Activated naive CD8-positive, alpha-beta T cell (primary cell): ENCODE measurements around the gene KIRREL3.

ENCODE experiments used
- H3K27ac Mint-ChIP-seq: one replicate; pipeline ENCODE4 v1.8.0; 2021; ENCODE audit warnings: mixed read lengths
- H3K27me3 Mint-ChIP-seq: one replicate; pipeline ENCODE4 v1.8.0; 2021; ENCODE audit warnings: mixed read lengths
- H3K36me3 Mint-ChIP-seq: one replicate; pipeline ENCODE4 v1.8.0; 2021; ENCODE audit warnings: mixed read lengths
- H3K4me1 Mint-ChIP-seq: one replicate; pipeline ENCODE4 v1.8.0; 2021; ENCODE audit warnings: low read depth, mixed read lengths
- H3K4me3 Mint-ChIP-seq: one replicate; pipeline ENCODE4 v1.8.0; 2021; ENCODE audit warnings: mild to moderate bottlenecking, mixed read lengths
- H3K9me3 Mint-ChIP-seq: one replicate; pipeline ENCODE4 v1.8.0; 2021; ENCODE audit warnings: low read depth, mixed read lengths

KIRREL3 gene

GRCh38 chr11:126768702-126769101 is 231.9 kb downstream of the KIRREL3 start:
- no peaks in the 10 kb centered on the region for H3K36me3 Mint-ChIP-seq
- no peaks in the 10 kb centered on the region for H3K9me3 Mint-ChIP-seq
- H3K27ac Mint-ChIP-seq, result no peak overlapping the region
- H3K27me3 Mint-ChIP-seq, result no peaks in the 10 kb centered on the region
- no peaks in the 10 kb centered on the region for H3K4me1 Mint-ChIP-seq
- no peak overlapping the region for H3K4me3 Mint-ChIP-seq

- H3K4me3 Mint-ChIP-seq, result no peak overlapping the region
- H3K27me3 Mint-ChIP-seq, result no peaks in the 10 kb centered on the region
- H3K9me3 Mint-ChIP-seq, result no peaks in the 10 kb centered on the region
- no peaks in the 10 kb centered on the region for H3K4me1 Mint-ChIP-seq
- no peak overlapping the region for H3K27ac Mint-ChIP-seq
- no peaks in the 10 kb centered on the region for H3K36me3 Mint-ChIP-seq
Observed at GRCh38 chr11:126766440-126766839, 234.1 kb downstream of the KIRREL3 start.

GRCh38 chr11:126765196-126765595 is 235.4 kb downstream of the KIRREL3 start:
- H3K4me1 Mint-ChIP-seq, result no peaks in the 10 kb centered on the region
- H3K36me3 Mint-ChIP-seq, result no peaks in the 10 kb centered on the region
- no peak overlapping the region for H3K27ac Mint-ChIP-seq
- no peak overlapping the region for H3K4me3 Mint-ChIP-seq
- no peaks in the 10 kb centered on the region for H3K9me3 Mint-ChIP-seq
- no peaks in the 10 kb centered on the region for H3K27me3 Mint-ChIP-seq

- Mint-ChIP-seq H3K27me3 (no peaks in the 10 kb centered on the region), H3K36me3 (no peaks in the 10 kb centered on the region), H3K4me3 (no peak overlapping the region), H3K4me1 (no peaks in the 10 kb centered on the region), H3K27ac (no peak overlapping the region), H3K9me3 (no peaks in the 10 kb centered on the region)
Observed at GRCh38 chr11:126764231-126764630, 236.3 kb downstream of the KIRREL3 start.

- no peaks in the 10 kb centered on the region for H3K9me3 Mint-ChIP-seq
- no peaks in the 10 kb centered on the region for H3K4me1 Mint-ChIP-seq
- H3K36me3 Mint-ChIP-seq, result no peaks in the 10 kb centered on the region
- peaks cover 2% of the 10 kb centered on the region for H3K27me3 Mint-ChIP-seq
- H3K27ac Mint-ChIP-seq, result no peak overlapping the region
- no peak overlapping the region for H3K4me3 Mint-ChIP-seq
Observed at GRCh38 chr11:126756855-126757254, 243.7 kb downstream of the KIRREL3 start.

GRCh38 chr11:126756421-126756820 is 244.1 kb downstream of the KIRREL3 start:
- Mint-ChIP-seq H3K4me1 (no peaks in the 10 kb centered on the region), H3K27ac (no peak overlapping the region), H3K9me3 (no peaks in the 10 kb centered on the region), H3K27me3 (peaks cover 2% of the 10 kb centered on the region), H3K4me3 (no peak overlapping the region), H3K36me3 (no peaks in the 10 kb centered on the region)

- H3K4me3 Mint-ChIP-seq, result no peak overlapping the region
- no peak overlapping the region for H3K27ac Mint-ChIP-seq
- H3K4me1 Mint-ChIP-seq, result no peaks in the 10 kb centered on the region
- peaks cover 2% of the 10 kb centered on the region for H3K27me3 Mint-ChIP-seq
- H3K9me3 Mint-ChIP-seq, result no peaks in the 10 kb centered on the region
- H3K36me3 Mint-ChIP-seq, result no peaks in the 10 kb centered on the region
Observed at GRCh38 chr11:126755526-126755925, 245.0 kb downstream of the KIRREL3 start.

GRCh38 chr11:126754591-126755426 is 245.8 kb downstream of the KIRREL3 start:
- Mint-ChIP-seq H3K4me1 (no peaks in the 10 kb centered on the region), H3K27me3 (peaks cover 2% of the 10 kb centered on the region), H3K9me3 (no peaks in the 10 kb centered on the region), H3K27ac (no peak overlapping the region), H3K4me3 (no peak overlapping the region), H3K36me3 (no peaks in the 10 kb centered on the region)

GRCh38 chr11:126753990-126754389 is 246.6 kb downstream of the KIRREL3 start:
- Mint-ChIP-seq H3K4me1 (no peaks in the 10 kb centered on the region), H3K27me3 (peaks cover 7% of the 10 kb centered on the region), H3K27ac (no peak overlapping the region), H3K4me3 (no peak overlapping the region), H3K9me3 (no peaks in the 10 kb centered on the region), H3K36me3 (no peaks in the 10 kb centered on the region)

- Mint-ChIP-seq H3K27me3 (peaks cover 10% of the 10 kb centered on the region), H3K4me1 (no peaks in the 10 kb centered on the region), H3K4me3 (no peak overlapping the region), H3K9me3 (no peaks in the 10 kb centered on the region), H3K27ac (no peak overlapping the region), H3K36me3 (no peaks in the 10 kb centered on the region)
Observed at GRCh38 chr11:126751242-126751641, 249.3 kb downstream of the KIRREL3 start.

GRCh38 chr11:126748793-126749192 is 251.8 kb downstream of the KIRREL3 start:
- Mint-ChIP-seq H3K4me1 (no peaks in the 10 kb centered on the region), H3K9me3 (no peaks in the 10 kb centered on the region), H3K36me3 (no peaks in the 10 kb centered on the region), H3K27ac (no peak overlapping the region), H3K27me3 (peaks cover 15% of the 10 kb centered on the region), H3K4me3 (no peak overlapping the region)

GRCh38 chr11:126748100-126748791 is 252.3 kb downstream of the KIRREL3 start:
- Mint-ChIP-seq H3K4me3 (no peak overlapping the region), H3K4me1 (no peaks in the 10 kb centered on the region), H3K36me3 (no peaks in the 10 kb centered on the region), H3K27ac (no peak overlapping the region), H3K9me3 (no peaks in the 10 kb centered on the region), H3K27me3 (peaks cover 13% of the 10 kb centered on the region)

- Mint-ChIP-seq H3K36me3 (no peaks in the 10 kb centered on the region), H3K4me3 (no peak overlapping the region), H3K4me1 (no peaks in the 10 kb centered on the region), H3K27ac (no peak overlapping the region), H3K27me3 (peaks cover 13% of the 10 kb centered on the region), H3K9me3 (no peaks in the 10 kb centered on the region)
Observed at GRCh38 chr11:126747315-126747714, 253.3 kb downstream of the KIRREL3 start.

- Mint-ChIP-seq H3K4me3 (no peak overlapping the region), H3K27ac (no peak overlapping the region), H3K9me3 (no peaks in the 10 kb centered on the region), H3K36me3 (no peaks in the 10 kb centered on the region), H3K27me3 (peaks cover 13% of the 10 kb centered on the region), H3K4me1 (no peaks in the 10 kb centered on the region)
Observed at GRCh38 chr11:126746443-126746842, 254.1 kb downstream of the KIRREL3 start.

GRCh38 chr11:126744699-126745098 is 255.9 kb downstream of the KIRREL3 start:
- no peak overlapping the region for H3K4me3 Mint-ChIP-seq
- H3K27ac Mint-ChIP-seq, result no peak overlapping the region
- H3K27me3 Mint-ChIP-seq, result peaks cover 13% of the 10 kb centered on the region
- H3K36me3 Mint-ChIP-seq, result no peaks in the 10 kb centered on the region
- H3K9me3 Mint-ChIP-seq, result no peaks in the 10 kb centered on the region
- no peaks in the 10 kb centered on the region for H3K4me1 Mint-ChIP-seq
